Activated CD8-positive, alpha-beta memory T cell treated with anti-CD3 and anti-CD28 coated beads for 48 hours (primary cell): ENCODE data around the gene GLIPR1L2.
"Not testable (repeated sequence)": the region's sequence is repeated elsewhere in the genome, so short reads cannot be mapped to it uniquely, and the experiment has no call there.

Source experiments
- DNase-seq, 3 experiments: peaks; one replicate each; pipeline ENCODE4 v3.0.0-alpha.2; 2020; ENCODE audit warnings: low read depth in 2 of 3, low spot score in 2 of 3

GLIPR1L2 gene

GRCh38 chr12:75432924-75433323 lies 42.0 kb downstream of the GLIPR1L2 start:
- DNase-seq: no peak

- no peak for DNase-seq
These were observed 46.7 kb downstream of the GLIPR1L2 start for GRCh38 chr12:75437564-75437963.

- DNase-seq: no peak
These were observed 47.3 kb downstream of the GLIPR1L2 start for GRCh38 chr12:75438059-75438754.

DNA sequence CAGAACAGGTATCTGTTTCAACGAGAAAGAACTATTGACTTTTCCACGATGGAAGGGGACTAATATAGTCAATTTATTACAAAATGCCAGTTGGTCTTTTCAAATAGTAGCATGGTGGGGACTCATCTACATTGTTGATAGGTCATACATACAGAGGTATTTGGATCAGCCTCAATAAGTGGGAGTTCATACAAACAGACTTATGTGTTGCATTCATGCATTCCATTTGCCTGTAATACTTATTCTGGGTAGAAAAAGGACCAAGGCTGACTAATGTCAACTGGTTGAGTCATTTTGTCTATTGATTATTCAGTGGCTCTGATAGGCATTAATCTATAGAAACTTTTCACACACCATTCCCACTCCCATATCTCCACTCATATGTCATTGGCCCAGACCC lies 48.2 kb downstream of the GLIPR1L2 start:
- no peak for DNase-seq

GRCh38 chr12:75439930-75440329 lies 49.0 kb downstream of the GLIPR1L2 start:
- DNase-seq: no peak

DNA sequence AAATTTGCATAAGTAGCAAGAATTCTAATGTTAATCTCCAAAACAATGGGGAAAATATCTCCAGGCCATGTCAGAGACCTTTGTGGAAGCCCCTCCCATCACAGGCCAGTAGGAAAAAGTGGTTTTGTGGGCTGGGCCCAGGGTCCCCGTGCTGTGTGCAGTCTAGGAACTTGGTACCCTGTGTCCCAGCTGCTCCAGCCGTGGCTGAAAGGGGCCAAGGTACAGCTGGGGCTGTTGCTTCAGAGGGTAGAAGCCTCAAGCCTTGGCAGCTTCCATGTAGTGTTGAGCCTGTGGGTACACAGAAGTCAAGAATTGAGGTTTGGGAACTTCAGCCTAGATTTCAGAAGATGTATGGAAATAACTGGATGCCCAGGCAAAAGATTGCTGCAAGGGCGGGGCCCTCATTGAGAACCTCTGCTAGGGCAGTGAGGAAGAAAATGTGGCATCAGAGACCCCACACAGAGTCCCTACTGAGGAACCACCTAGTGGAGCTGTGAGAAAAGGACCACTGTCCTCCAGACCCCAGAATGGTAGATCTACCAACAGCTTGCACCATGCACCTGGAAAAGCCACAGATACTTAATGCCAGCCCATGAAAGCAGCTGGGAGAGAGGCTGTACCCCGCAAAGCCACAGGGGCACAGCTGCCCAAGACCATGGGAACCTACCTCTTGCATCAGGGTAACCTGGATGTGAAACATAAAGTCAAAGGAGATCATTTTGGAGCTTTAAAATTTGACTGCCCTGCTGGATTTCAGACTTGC lies 51.0 kb downstream of the GLIPR1L2 start:
- not testable (repeated sequence) for DNase-seq

DNA sequence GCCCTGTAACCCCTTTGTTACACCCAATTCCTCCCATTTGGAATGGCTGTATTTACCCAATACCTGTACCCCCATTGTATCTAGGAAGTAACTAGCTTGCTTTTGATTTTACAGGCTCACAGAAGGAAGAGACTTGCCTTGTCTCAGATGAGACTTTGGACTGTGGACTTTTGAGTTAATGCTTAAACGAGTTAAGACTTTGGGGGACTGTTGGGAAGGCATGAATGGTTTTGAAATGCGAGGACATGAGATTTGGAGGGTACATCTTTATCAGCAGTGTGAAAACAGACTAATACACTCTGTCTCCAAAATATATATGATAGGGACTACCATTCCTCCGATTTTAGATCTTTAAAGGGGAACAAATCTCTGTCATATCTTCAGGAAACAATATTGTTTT lies 51.6 kb downstream of the GLIPR1L2 start:
- not testable (repeated sequence) for DNase-seq

- DNase-seq: no peak
These were observed 52.8 kb downstream of the GLIPR1L2 start for GRCh38 chr12:75443709-75444108.

GRCh38 chr12:75444429-75445136 lies 53.7 kb downstream of the GLIPR1L2 start:
- no peak for DNase-seq

DNA sequence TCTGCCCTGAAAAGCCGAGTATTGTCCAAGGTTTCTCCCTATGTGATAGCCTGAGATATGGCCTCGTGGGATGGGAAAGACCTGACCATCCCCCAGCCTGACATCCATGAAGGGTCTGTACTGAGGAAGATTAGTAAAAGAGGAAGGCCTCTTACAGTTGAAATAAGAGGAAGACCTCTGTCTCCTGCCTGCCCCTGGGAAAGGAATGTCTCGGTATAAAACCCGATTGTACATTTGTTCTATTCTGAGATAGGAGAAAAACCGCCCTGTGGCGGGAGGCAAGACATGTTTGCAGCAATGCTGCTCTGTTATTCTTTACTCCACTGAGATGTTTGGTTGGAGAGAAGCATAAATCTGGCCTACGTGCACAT lies 54.2 kb downstream of the GLIPR1L2 start:
- DNase-seq: not testable (repeated sequence)

GRCh38 chr12:75446857-75447256 lies 56.0 kb downstream of the GLIPR1L2 start:
- no peak for DNase-seq

DNA sequence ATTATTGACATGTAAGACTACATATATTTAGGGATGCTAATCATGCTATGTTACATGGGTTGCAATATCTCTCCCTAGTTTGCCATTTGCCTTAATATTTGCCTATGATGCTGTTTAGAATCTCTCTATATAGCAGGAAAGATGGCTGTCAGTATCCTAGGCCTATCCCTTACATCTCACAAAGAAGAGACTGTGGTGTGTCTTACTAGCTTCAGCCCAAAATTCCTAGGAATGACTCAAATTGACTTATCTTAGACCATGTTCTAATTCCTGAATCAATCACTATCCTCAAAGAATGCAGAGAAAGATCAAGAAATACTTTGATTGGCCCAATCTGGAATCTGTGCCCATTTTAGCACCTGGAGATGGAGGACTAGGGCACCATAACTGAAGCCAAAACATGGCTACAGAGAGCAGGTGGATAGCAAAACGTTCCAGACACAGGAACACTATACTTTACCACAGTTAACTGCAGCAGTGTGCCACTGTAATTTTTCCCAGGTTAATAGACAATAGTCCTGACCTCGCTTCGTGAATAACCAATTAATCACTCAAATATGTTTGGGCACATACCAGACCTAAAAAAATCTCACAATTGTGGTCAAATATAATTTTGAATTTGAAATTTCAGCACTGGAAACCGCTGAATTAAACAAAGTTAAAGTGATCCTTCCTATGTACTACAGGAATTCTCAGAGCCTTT lies 57.0 kb downstream of the GLIPR1L2 start:
- DNase-seq: no peak

DNA sequence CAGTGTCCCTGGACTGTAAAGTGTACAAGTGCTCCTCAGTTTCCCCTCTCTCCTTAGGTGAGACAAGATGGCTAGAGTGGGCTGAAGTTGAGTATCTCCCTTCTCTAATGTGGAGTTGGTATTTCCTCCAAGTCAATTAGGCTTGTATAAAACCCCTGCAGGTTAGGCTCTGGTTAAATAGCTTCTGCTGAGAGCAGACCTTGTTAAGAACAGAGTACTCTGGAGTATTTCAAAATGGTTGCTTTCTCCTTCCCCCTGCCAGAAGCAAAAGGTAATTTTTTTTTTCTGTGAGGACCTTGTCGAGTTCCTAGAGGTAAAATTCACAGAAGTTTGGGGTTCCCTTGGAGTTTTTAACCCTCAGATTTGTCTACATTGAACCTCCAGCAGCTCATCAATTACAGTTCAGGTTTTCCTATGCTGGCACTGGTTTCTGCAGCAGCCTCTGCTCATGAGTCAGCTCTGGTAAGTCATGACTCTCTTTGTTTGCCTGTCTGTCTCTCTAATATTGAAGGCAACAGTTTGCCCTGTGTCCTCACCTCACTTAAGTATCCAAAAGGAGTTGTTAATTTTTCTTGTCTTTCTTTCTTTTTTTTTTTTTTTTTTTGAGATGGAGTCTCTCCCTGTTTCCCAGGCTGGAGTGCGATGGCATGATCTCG lies 61.9 kb downstream of the GLIPR1L2 start:
- no peak for DNase-seq

GRCh38 chr12:75455839-75456238 lies 65.0 kb downstream of the GLIPR1L2 start:
- DNase-seq: no peak

DNA sequence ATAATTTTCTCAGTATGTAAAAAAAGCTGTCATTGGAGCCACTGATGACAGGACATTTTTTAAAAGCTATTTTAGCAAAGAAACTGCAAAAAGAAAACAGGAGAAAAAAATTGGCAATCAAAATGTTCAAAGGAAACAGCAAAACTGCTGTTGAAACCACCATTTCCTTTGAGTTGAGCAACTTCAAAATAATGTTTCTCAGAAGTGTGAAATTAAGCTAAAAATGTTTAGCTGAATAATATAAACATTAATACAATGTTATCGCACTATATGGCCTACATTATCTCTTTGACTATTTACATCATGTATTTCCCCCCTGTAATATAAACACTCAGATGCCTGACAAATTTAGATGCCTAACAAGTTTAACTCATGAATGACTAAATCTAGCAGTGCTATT lies 66.3 kb downstream of the GLIPR1L2 start:
- no peak for DNase-seq

GRCh38 chr12:75457866-75458265 lies 67.0 kb downstream of the GLIPR1L2 start:
- not testable (repeated sequence) for DNase-seq

GRCh38 chr12:75459755-75460154 lies 68.9 kb downstream of the GLIPR1L2 start:
- no peak for DNase-seq

GRCh38 chr12:75460204-75460603 lies 69.3 kb downstream of the GLIPR1L2 start:
- no peak for DNase-seq

- DNase-seq: no peak
These were observed 81.3 kb downstream of the GLIPR1L2 start for GRCh38 chr12:75471902-75472890.

DNA sequence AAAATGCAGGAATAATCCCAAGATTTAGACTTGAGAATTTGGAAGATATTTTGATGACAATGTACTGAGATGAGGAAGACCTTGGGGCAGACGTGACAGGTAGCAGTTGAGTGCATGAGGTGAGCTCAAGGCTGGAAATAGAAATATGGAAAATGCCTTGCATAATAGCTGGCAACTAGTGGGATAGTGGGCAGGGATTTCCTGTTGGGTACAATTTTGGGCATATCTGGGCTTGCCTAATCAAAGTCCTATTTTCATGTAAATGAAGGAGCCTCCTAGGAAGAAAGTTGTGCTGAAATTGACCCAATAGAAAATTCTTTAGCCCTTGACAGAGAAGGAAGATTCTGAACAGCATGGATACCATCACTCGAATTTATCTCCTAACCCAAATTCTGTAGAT lies 83.2 kb downstream of the GLIPR1L2 start:
- no peak for DNase-seq
